ENCODE measurements around the gene PEX1.
"Not testable (repeated sequence)": the region's sequence is repeated elsewhere in the genome, so short reads cannot be mapped to it uniquely, and the experiment has no call there.

The PEX1 gene

DNA sequence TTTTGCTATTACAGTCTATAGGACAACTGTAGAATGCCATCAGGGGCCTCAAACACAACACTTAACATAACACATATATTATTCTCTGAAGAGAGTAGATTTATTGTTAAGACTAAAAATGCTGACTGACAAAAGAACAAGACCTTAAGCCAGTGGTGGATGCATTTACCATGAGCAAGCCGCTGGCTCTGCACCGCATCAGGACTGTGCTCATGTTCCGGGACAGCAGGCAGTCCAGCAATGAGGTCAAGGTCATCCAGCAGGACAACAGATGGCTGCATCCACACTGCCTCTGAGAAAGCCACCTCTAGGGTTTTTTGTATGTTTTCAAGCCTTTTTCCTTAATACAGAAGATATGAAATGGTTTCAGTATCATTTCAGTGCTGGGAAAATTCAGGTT, 23.8 kb downstream of the PEX1 start:
- no peak for DNase-seq (ENCODE audit: low read depth)

DNA sequence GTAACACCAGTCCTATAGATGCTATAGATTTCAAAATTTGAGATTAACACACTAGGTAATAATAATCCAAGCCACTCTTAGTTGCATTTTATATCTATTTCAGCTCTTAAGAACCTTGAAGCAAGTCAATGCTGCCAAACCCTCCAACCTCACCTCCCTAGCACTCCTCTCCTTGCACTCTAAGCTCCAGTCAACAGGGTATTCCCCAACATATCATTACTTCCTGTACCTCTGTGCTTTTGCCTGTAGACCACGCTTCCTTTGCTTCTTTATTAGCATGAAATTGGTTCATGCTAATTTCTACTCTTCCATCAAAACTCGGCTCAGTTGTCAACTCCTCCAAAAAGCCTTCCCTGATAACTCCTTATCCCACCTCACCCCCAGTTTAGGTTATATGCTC, 24.6 kb downstream of the PEX1 start:
- DNase-seq (ENCODE audit: low read depth): no peak

DNA sequence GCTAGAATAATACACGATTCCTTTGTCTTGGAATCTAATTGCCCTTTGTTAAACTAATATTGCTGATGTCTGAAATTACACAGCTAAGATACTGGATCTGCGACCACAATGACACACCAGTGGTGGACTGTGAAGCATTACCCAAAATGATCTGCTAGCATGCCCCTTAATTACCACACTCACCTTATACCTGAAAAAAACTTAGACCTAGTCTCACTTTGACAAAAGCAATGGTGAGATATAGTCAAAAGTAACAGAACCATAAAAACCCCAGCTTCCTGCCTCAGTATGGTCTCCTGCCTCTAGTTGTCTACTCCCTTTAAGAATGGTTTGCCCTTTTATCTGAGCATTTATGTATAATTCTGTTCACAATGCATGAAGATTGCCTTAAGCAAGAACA, 29.8 kb downstream of the PEX1 start:
- DNase-seq (ENCODE audit: low read depth): no peak

DNA sequence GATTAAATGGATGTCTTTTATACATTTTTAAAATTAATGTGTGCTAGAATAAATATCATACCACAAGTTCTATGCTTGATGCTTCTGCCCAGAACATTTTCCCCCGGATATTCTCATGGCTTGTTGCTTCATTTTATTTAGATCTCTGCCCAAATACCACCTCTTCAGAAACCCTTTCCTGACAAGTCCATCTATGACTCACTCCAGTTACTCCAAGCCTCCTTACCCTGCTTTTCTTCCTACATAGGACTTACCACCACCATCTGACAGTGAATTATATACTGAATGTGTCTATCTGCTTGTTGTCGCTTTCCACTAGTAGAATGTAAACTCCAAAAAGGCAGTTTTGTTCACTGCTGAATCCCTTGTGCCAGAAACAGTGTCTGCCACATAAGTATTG, 31.4 kb downstream of the PEX1 start:
- no peak for DNase-seq (ENCODE audit: low read depth)

- DNase-seq (ENCODE audit: low read depth): no peak
These were observed 38.7 kb downstream of the PEX1 start for GRCh38 chr7:92489634-92490033.

GRCh38 chr7:92487804-92488203, 40.5 kb downstream of the PEX1 start:
- DNase-seq (ENCODE audit: low read depth): no peak

GRCh38 chr7:92485974-92486373, 42.3 kb downstream of the PEX1 start:
- no peak for DNase-seq (ENCODE audit: low read depth)

GRCh38 chr7:92485267-92485892, 42.9 kb downstream of the PEX1 start:
- no peak for DNase-seq (ENCODE audit: low read depth)

DNA sequence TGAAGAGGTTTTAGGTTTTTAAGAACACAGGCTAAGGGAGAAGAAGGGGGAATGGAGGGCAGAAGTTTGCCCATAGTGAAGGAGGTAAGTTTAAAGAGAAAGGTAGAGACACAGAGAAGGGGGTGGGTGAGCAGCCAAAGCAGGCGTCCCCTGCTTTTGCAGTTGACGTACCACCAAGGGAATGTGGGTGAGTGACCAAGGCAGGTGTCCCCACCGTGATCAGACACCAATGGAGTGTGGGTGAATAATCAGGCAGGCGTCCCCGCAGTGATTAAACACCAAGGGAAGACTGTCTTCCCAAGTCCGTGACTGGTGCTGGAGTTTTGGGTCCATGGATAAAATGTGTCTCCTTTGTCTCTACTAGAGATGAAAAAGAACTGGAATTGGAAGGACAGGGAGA, 44.1 kb downstream of the PEX1 start:
- not testable (repeated sequence) for DNase-seq (ENCODE audit: low read depth)

DNA sequence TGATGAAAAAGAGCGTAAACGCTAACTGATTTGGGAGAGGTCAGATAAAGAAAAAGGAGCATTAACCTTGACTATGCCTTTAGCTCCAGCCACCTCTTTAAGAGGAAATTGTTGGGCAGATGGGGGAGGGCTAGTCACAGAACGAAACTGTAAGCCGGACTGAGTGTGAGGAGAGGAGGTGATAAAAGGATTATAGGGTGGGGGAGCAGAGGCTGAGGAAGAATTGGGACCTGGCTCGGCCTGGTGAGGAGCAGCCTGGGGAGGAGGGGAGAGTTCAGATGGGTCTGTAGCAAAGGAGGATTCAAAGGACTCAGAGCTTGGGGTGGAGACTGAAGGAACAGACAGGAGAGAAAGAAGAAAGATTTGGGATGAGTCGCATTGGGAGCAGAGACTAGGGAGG, 44.7 kb downstream of the PEX1 start:
- DNase-seq (ENCODE audit: low read depth): not testable (repeated sequence)

- not testable (repeated sequence) for DNase-seq (ENCODE audit: low read depth)
These were observed 49.2 kb downstream of the PEX1 start for GRCh38 chr7:92479146-92479545.

- no peak for DNase-seq (ENCODE audit: low read depth)
These were observed 49.6 kb downstream of the PEX1 start for GRCh38 chr7:92478711-92479110.

- no peak for DNase-seq (ENCODE audit: low read depth)
These were observed 50.2 kb downstream of the PEX1 start for GRCh38 chr7:92478095-92478494.

GRCh38 chr7:92477681-92478080, 50.6 kb downstream of the PEX1 start, which contains the start of gene ERVW-1:
Gene ERVW-1, minus strand, starts transcription at chr7:92477946. Its CDS starts 7,565 bp downstream, at chr7:92470381.
- not testable (repeated sequence) for DNase-seq (ENCODE audit: low read depth)

DNA sequence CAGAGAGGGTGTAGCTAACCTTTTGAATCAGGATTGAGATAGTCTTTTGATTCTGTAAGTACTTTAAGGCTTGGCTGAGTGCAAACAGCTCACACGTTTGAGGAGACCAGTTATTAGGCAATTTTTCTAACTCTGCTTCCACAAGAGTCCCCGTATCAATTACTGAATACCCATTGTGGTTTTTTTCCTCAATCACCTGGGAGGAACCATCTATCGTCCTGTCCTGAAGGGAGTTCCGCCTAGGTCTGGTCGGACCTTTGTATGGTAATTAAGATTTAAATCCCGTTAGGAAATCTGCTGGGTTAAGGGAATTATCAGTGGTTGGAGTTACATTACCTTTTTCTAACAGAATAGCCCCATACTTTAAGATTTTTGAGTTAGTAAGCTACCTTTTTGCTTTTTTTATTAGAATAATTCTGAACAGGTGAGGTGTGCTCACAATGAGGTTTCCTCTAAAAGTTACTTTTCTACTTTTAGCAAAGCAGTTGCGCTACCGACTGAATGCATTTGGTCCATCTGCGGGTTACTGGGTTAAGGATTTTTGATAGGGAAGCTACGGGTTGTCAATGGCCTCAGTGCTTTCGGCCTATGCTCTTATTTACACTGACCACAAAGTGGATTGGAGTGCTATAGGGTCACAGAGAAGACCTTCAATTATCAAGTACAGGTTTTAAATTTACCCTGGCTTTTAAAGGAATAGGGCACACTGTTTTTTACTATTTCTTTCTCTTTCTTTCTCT, 52.3 kb downstream of the PEX1 start:
- not testable (repeated sequence) for DNase-seq (ENCODE audit: low read depth)

- DNase-seq (ENCODE audit: low read depth): not testable (repeated sequence)
These were observed 53.0 kb downstream of the PEX1 start for GRCh38 chr7:92475261-92475770.

- DNase-seq (ENCODE audit: low read depth): not testable (repeated sequence)
These were observed 54.3 kb downstream of the PEX1 start for GRCh38 chr7:92473989-92474388.

GRCh38 chr7:92468589-92468988, 59.7 kb downstream of the PEX1 start:
- DNase-seq (ENCODE audit: low read depth): not testable (repeated sequence)

DNA sequence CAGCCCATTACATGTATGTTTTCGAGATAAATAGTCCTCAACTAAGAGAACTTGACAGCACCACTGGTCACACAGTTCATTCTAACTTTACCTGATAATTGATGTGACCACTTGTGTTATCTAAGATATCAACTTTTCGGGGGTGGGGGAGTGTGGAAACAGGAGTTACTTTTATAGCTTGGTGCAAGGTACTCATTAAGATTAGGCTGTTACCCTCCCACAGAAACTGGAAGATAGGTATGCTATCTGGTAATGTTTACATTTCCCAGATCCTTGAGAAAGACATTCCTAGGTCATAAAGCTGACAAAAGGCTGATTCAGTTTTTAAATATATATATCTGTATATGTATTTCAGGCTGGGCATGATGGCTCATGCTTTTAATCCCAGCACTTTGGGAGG, 61.6 kb downstream of the PEX1 start:
- no peak for DNase-seq (ENCODE audit: low read depth)

DNA sequence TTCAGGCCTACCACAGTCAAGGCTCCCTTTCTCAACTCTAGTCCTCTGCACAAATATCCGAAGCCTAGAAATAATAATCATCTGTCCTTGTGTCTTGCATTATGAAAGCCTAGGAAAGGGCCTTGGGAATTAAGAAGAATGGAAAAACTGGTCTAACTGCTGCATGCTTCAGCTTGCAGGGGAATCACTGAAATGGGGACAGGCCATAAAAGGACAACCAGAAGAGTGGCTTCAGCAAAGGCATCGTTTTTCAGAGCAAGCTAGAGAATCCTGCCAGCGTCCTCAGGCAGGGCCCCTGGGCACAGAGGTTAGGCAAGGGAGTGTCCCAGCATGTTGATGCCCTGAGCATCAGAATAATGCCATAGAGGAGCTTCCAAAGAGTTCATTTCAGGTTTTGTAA, 63.8 kb downstream of the PEX1 start:
- no peak for DNase-seq (ENCODE audit: low read depth)

- no peak for DNase-seq (ENCODE audit: low read depth)
These were observed 65.8 kb downstream of the PEX1 start for GRCh38 chr7:92462560-92462959.

DNA sequence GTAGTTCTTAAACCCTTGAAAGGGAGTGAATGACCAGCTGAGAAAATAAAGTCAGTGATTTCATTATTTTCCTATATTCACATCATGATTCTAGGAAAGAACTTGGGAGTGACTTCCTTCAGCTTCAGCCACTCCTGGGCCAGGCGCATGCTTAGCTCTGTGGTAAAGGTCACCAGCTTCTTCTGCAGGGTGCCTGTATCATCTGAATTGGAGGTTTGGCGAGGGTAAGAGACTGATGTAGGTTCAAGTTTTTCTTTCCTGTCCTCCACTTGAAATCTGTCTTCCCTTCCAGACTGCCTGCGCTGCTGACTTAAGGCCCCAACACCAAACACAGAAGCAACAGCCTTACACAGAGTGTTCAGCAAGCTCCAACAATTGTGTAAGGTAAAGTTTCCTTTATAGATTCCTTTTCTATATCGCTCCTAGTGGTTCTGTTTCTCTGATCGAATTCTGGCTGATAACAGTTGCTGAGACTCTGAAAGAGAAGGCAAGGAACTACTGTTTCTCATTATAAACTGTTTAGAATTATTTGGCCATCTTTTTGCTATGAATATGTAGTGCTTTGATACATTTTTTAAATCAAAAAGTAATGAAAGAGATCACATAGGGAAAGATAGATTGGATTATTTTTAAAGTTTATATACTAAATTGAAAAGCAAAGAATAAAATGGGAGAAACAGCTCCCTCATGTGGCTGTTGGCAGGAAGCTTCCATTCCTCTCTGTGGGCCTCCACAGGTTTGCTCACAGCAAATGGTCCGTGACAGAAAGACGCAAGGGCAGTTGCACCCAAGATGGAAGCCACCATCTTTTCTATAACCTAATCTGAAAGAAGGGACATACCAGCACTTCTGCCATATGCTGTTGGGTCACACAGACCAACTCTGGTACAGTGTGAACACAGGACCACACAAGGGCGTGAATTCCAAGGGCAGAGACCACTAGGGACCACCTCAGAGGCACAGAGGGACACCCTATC, 67.0 kb downstream of the PEX1 start:
- DNase-seq (ENCODE audit: low read depth): no peak
